Muscle of leg (tissue), 11 donors: ENCODE measurements around the gene SIL1. TPM values are rescaled to one million over a fixed set of nuclear protein-coding genes. Genes with fewer than 3 reads are reported as not detected.
"Not testable (repeated sequence)": the region's sequence is repeated elsewhere in the genome, so short reads cannot be mapped to it uniquely, and the experiment has no call there.

Experiments
- DNase-seq: peaks from one replicate; pipeline ENCODE4 v3.0.0; 2013
- H3K27ac ChIP-seq: one replicate; pipeline ENCODE4 v1.5.1; 2013; ENCODE audit warnings: mild to moderate bottlenecking, low read length, control low read depth
- H3K27me3 ChIP-seq: one replicate; pipeline ENCODE4 v1.6.1; 2013; ENCODE audit warnings: low read length; ENCODE audit not compliant: control insufficient read depth, insufficient read depth
- H3K36me3 ChIP-seq: one replicate; pipeline ENCODE4 v1.6.1; 2013; ENCODE audit warnings: low read length; ENCODE audit not compliant: control insufficient read depth, insufficient read depth
- H3K4me1 ChIP-seq: one replicate; pipeline ENCODE4 v1.6.1; 2013; ENCODE audit warnings: low read length; ENCODE audit not compliant: control insufficient read depth, insufficient read depth
- H3K4me3 ChIP-seq: one replicate; pipeline ENCODE4 v1.5.1; 2013; ENCODE audit warnings: low read length, control low read depth
- H3K9me3 ChIP-seq: replicated peaks from 2 replicates; pipeline ENCODE4 v1.6.1; 2013; ENCODE audit warnings: low read depth, low read length; ENCODE audit not compliant: control insufficient read depth
- WGBS: methylation state at CpG from one replicate; pipeline ENCODE4 v1.1.5; 2013; ENCODE audit warnings: missing lambda C conversion rate; ENCODE audit not compliant: insufficient coverage; 5-methylcytosine and 5-hydroxymethylcytosine counted together
- polyA plus RNA-seq, 8 donors: library from polyadenylated mRNA; unstranded; fragments of 120-200 nt; gene quantifications; one replicate each; pipeline versions ENCODE4 v1.2.1 to v1.2.3, GENCODE V29; 2013; ENCODE audit warnings: inconsistent platforms in 1 of 8, low replicate concordance in 1 of 8; ENCODE audit not compliant: insufficient read length in 8 of 8, insufficient read depth in 1 of 8
- total RNA-seq: library from RNA; stranded (reverse); fragments of 120-200 nt; gene quantifications from one replicate; pipeline ENCODE4 v1.2.4, GENCODE V29; 2013

Gene SIL1
- total and polyA plus RNA-seq, 9 donors, result 20.0 to 34.7 (median 26.4) TPM

DNA sequence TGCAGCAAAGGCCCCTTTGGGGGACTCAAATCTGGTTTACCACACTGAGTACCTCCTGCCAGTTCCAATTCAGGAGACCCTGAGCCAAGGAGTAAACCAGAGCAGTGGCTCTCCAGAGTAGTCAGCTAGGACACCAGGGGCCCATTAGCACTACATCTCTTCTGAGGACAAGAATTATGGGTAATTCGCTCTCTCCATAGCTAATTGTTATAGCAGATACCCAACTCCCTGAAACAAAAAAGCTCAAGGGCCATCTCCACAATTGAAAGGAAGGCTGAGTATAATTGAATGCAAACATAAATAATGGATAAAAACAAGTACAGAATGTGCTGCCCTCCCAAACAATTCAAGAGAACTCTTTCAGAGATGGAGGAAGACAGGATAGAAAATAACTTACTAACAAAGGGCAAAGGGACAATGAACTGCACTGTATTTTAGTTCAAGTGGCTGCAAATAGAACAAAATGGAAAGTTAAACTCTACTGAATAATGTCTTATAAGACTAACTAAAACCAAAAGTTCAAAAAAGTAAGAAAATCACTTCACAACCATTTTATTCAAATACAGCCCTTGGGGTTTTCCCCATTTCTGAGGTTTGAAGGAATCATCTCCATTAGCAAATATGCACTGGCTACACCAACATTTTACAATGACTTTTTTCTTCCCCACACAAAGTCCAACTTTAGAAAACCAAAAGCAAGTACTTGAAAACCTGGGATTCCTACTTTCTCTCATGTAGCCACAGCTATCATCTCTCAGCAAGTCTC is 118.8 kb downstream of the SIL1 start:
- no peak for DNase-seq
- H3K36me3 ChIP-seq, result no peaks in the 10 kb centered on the region
- H3K4me3 ChIP-seq, result no peak overlapping the region
- no peak overlapping the region for H3K27ac ChIP-seq
- no peaks in the 10 kb centered on the region for H3K9me3 ChIP-seq
- H3K4me1 ChIP-seq, result no peaks in the 10 kb centered on the region
- WGBS, result no CpG with 5 or more reads among the region's 1 CpG
- no peaks in the 10 kb centered on the region for H3K27me3 ChIP-seq

GRCh38 chr5:139078345-139078744 is 119.8 kb downstream of the SIL1 start:
- 65% methylated on average over 3 of the region's 4 CpGs for WGBS

GRCh38 chr5:139077899-139078298 is 120.3 kb downstream of the SIL1 start:
- DNase-seq, result no peak
- H3K27ac ChIP-seq, result no peak overlapping the region
- H3K4me1 ChIP-seq, result no peaks in the 10 kb centered on the region
- H3K27me3 ChIP-seq, result no peaks in the 10 kb centered on the region
- no peaks in the 10 kb centered on the region for H3K9me3 ChIP-seq
- no peak overlapping the region for H3K4me3 ChIP-seq
- no CpG with 5 or more reads among the region's 1 CpG for WGBS
- no peaks in the 10 kb centered on the region for H3K36me3 ChIP-seq

More at GRCh38 chr5:139078345-139078744, 119.8 kb downstream of the SIL1 start:
- Histone ChIP-seq H3K4me1 (no peaks in the 10 kb centered on the region), H3K36me3 (no peaks in the 10 kb centered on the region), H3K4me3 (no peak overlapping the region), H3K27me3 (no peaks in the 10 kb centered on the region), H3K9me3 (no peaks in the 10 kb centered on the region), H3K27ac (no peak overlapping the region)
- no peak for DNase-seq

GRCh38 chr5:139076111-139076510 is 122.1 kb downstream of the SIL1 start:
- Histone ChIP-seq H3K27ac (no peak overlapping the region), H3K4me1 (no peaks in the 10 kb centered on the region), H3K4me3 (no peak overlapping the region), H3K9me3 (no peaks in the 10 kb centered on the region), H3K27me3 (no peaks in the 10 kb centered on the region), H3K36me3 (no peaks in the 10 kb centered on the region)
- 71% methylated on average over 1 of the region's 1 CpG for WGBS
- no peak for DNase-seq

- H3K27ac ChIP-seq, result no peak overlapping the region
- no peaks in the 10 kb centered on the region for H3K4me1 ChIP-seq
- H3K27me3 ChIP-seq, result no peaks in the 10 kb centered on the region
- H3K9me3 ChIP-seq, result no peaks in the 10 kb centered on the region
- no peak for DNase-seq
- 75% methylated on average over 1 of the region's 8 CpGs for WGBS
- no peak overlapping the region for H3K4me3 ChIP-seq
- no peaks in the 10 kb centered on the region for H3K36me3 ChIP-seq
These were observed 122.8 kb downstream of the SIL1 start for GRCh38 chr5:139075066-139076050.

DNA sequence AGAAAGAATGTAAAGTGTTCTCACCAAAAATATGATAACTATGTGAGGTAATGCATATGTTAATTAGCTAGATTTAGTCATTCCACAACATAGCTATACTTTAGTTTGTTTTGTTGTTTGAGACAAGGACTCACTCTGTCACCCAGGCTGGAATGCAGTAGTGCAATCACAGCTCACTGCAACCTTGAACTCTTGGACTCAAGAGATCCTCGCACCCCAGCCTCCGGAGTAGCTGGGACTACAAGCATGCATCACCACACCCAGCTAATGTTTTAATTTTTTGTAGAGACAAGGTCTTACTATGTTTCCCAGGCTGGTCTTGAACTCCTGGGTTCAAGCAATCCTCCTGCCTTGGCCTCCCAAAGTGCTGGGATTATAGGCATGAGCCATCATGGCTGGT is 124.2 kb downstream of the SIL1 start:
- not testable (repeated sequence) for H3K27ac ChIP-seq, H3K4me1 ChIP-seq, DNase-seq, H3K27me3 ChIP-seq, H3K4me3 ChIP-seq, H3K36me3 ChIP-seq, H3K9me3 ChIP-seq
- WGBS, result no CpG with 5 or more reads among the region's 2 CpGs

DNA sequence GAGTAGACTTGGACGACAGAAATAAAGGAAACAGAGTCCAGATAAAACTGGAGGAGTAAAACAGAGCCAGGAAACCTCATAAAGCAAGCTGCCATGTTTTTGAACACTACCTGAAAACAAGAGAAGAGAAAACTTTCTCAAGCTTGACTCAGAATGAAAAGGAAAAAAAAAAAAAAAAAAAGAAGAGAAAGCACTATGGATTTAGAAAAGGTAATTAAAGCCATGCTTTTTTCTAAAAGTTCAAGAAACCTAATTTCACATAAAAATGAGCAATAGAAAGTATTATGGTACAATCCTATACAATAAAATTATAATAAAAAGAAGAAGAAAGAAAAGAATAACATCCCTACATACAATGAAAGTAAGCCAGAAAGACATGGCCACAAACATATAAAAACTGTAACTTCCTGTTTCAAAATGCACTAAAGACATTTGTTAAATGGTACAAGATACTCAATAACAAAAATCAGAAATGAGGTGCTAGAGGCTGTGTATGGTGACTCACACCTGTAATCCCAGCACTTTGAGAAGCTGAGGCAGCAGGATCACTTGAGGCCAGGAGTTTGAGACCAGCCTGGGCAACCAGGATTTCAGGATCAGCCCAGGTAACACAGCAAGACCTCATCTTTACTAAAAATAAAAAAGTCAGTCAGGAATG is 129.5 kb downstream of the SIL1 start:
- H3K4me3 ChIP-seq, result no peak overlapping the region
- no peaks in the 10 kb centered on the region for H3K9me3 ChIP-seq
- no peaks in the 10 kb centered on the region for H3K27me3 ChIP-seq
- no peaks in the 10 kb centered on the region for H3K36me3 ChIP-seq
- DNase-seq, result no peak
- WGBS, result no CpG with 5 or more reads among the region's 1 CpG
- H3K4me1 ChIP-seq, result peaks cover 7% of the 10 kb centered on the region
- H3K27ac ChIP-seq, result no peak overlapping the region

- H3K9me3 ChIP-seq, result no peaks in the 10 kb centered on the region
- peaks cover 7% of the 10 kb centered on the region for H3K4me1 ChIP-seq
- H3K27me3 ChIP-seq, result no peaks in the 10 kb centered on the region
- no peak for DNase-seq
- WGBS, result no CpG with 5 or more reads among the region's 2 CpGs
- no peak overlapping the region for H3K4me3 ChIP-seq
- no peak overlapping the region for H3K27ac ChIP-seq
- H3K36me3 ChIP-seq, result no peaks in the 10 kb centered on the region
These were observed 130.1 kb downstream of the SIL1 start for GRCh38 chr5:139068060-139068459.

- H3K4me3 ChIP-seq, result no peak overlapping the region
- H3K4me1 ChIP-seq, result peaks cover 16% of the 10 kb centered on the region
- DNase-seq, result peak; percentile 27
- H3K27me3 ChIP-seq, result no peaks in the 10 kb centered on the region
- H3K27ac ChIP-seq, result no peak overlapping the region
- H3K9me3 ChIP-seq, result no peaks in the 10 kb centered on the region
- no peaks in the 10 kb centered on the region for H3K36me3 ChIP-seq
These were observed 132.9 kb downstream of the SIL1 start for GRCh38 chr5:139065306-139065705.

DNA sequence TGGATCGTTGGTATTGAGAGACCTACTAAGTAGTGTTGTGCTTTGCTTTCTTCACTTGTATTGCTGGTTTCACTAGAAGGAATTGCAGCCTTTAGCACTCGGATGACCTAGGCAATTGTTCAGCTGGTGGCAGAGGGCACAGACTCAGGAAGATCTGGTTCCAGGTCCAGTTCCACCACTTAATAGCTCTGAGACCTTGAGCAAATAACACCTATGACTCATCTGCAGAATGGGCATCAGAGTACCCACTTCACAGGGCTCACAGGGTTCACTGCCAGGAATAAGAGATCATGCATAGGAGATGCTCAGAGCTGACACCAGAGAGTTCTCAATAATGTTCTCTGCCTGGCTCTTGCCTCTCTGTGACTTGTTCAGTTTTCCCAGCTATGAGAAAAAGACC is 133.6 kb downstream of the SIL1 start:
- Histone ChIP-seq H3K4me1 (peaks cover 16% of the 10 kb centered on the region), H3K27ac (no peak overlapping the region), H3K27me3 (no peaks in the 10 kb centered on the region), H3K9me3 (no peaks in the 10 kb centered on the region), H3K36me3 (no peaks in the 10 kb centered on the region), H3K4me3 (no peak overlapping the region)
- no CpG with 5 or more reads among the region's 2 CpGs for WGBS
- DNase-seq, result no peak
